Stomach smooth muscle (tissue), 2 donors: ENCODE results near the gene PTPRG.

Experiments used
- H3K27ac ChIP-seq: one replicate; pipeline ENCODE4 v1.7.0; 2013; ENCODE audit warnings: mild to moderate bottlenecking, low read length, inconsistent platforms
- H3K27me3 ChIP-seq, 2 donors: one replicate each; pipeline ENCODE4 v1.7.0; 2013; ENCODE audit warnings: low read length in 2 of 2; ENCODE audit not compliant: insufficient read depth in 2 of 2, control insufficient read depth in 1 of 2
- H3K36me3 ChIP-seq, 2 donors: one replicate each; pipeline ENCODE4 v1.7.0; 2013; ENCODE audit warnings: low read length in 2 of 2; ENCODE audit not compliant: control insufficient read depth in 2 of 2, insufficient read depth in 2 of 2
- H3K4me1 ChIP-seq: one replicate; pipeline ENCODE4 v1.7.0; 2013; ENCODE audit warnings: low read length; ENCODE audit not compliant: control insufficient read depth, insufficient read depth
- H3K4me3 ChIP-seq, 2 donors: one replicate each; pipeline ENCODE4 v1.7.0; 2013; ENCODE audit warnings: low read length in 2 of 2
- H3K9ac ChIP-seq, 2 donors: one replicate each; pipeline ENCODE4 v1.7.0; 2013; ENCODE audit warnings: low read length in 2 of 2, mild to moderate bottlenecking in 1 of 2
- H3K9me3 ChIP-seq, 2 donors: one replicate each; pipeline ENCODE4 v1.7.0; 2013; ENCODE audit warnings: low read length in 2 of 2; ENCODE audit not compliant: control insufficient read depth in 2 of 2
- donor health status: healthy.
- donor health status: Pancreatic carcinoma.

The PTPRG gene

DNA sequence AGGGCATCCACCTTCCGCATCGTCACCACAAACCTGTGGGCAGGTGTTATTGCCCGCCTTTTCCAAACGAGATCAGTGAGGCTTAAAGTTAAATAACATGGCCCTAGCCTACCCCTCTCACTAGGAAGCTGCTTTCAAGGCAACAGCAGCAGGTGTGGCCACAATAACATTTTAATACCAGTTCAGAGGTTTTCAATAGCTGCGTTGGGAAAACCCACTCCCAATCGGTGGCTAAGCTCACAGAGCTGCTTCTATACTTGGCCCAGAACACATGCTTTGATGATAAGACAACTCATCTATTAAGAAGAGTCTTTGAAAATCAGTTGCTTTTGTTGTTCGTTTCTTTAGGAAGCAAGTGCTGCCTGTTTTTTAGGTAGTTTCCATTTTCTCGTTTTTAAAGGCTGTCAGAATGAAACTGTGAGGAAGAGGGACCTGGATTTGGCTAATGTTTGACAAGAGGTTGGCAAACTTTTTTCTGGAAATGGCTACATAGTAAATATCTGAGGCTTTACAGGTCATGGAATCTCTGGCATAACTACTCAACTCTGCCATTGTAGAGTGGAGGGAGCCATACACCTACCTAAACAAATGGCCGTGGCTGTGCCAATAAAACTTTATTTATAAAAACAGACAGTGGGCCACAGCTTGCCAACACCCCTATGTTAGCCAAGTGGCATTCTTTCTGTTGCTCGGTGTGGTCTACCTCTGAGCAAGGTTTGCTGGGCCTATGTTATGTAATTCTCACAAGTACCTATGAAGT lies 632.4 kb downstream of the PTPRG start:
- no peak overlapping the region for H3K27ac ChIP-seq
- no peaks in the 10 kb centered on the region for H3K4me1 ChIP-seq
- H3K9ac ChIP-seq = no peak overlapping the region
- H3K36me3 ChIP-seq = peaks cover 11 to 14% of the 10 kb centered on the region in 2 donors
- no peak overlapping the region for H3K4me3 ChIP-seq
- H3K9me3 ChIP-seq = no peaks in the 10 kb centered on the region
- no peaks in the 10 kb centered on the region for H3K27me3 ChIP-seq

DNA sequence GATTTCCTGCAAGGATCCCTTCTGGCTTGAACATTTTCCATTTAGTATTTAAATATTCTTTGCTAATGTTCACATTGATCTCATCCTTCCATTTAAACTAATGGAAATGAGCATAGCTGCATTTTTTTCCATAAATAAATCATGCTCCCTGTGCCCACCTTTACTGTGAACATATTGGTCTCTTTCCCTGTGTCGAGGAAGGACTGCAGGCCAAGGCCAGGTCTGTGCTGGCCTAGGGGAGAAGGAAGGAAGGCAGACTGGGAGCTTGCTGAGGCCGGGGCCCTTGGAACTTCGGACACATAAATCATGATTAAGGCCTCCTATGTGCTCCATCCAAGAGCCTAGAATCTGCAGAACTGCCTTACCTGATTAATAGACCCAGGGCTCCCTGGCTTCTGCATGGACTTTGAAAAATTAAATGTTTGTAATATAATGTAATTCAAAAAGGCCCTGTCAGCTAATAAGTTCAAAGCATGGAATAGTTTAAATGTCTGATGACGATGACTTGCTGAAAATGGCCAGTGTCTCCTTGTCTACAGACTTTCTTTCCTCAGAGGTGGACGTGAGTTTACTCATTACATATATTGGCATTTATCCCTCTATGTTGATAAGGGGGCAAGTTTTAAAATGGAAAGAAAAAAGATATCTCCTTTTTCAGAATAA lies 636.1 kb downstream of the PTPRG start:
- no peak overlapping the region for H3K9ac ChIP-seq
- H3K27me3 ChIP-seq = no peaks in the 10 kb centered on the region
- peaks cover 8 to 12% of the 10 kb centered on the region in 2 donors for H3K36me3 ChIP-seq
- no peak overlapping the region for H3K4me3 ChIP-seq
- no peaks in the 10 kb centered on the region for H3K9me3 ChIP-seq
- no peak overlapping the region for H3K27ac ChIP-seq
- H3K4me1 ChIP-seq = no peaks in the 10 kb centered on the region

DNA sequence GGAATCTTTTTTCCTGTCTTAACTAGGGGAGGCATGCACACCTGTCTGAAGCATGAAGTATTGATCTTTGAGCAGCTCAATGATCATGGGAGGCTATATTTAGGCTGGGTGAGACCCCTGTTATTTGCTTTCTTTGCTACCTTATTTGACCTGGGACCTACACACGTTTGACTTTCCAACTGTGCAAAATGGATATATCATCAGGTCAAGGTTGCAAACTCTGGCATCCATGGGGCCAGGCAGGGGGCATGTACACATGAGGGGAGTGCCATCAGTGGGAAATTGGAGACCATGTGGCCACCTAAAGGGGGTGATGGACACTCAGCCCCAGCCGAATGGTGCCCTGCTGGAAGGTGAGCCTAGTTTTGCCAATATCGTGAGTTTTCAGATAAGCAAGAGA lies 637.8 kb downstream of the PTPRG start:
- no peak overlapping the region for H3K9ac ChIP-seq
- H3K36me3 ChIP-seq = peaks cover 8 to 14% of the 10 kb centered on the region in 2 donors
- H3K27ac ChIP-seq = no peak overlapping the region
- H3K4me3 ChIP-seq = no peak overlapping the region
- H3K4me1 ChIP-seq = no peaks in the 10 kb centered on the region
- no peaks in the 10 kb centered on the region for H3K27me3 ChIP-seq
- H3K9me3 ChIP-seq = no peaks in the 10 kb centered on the region

DNA sequence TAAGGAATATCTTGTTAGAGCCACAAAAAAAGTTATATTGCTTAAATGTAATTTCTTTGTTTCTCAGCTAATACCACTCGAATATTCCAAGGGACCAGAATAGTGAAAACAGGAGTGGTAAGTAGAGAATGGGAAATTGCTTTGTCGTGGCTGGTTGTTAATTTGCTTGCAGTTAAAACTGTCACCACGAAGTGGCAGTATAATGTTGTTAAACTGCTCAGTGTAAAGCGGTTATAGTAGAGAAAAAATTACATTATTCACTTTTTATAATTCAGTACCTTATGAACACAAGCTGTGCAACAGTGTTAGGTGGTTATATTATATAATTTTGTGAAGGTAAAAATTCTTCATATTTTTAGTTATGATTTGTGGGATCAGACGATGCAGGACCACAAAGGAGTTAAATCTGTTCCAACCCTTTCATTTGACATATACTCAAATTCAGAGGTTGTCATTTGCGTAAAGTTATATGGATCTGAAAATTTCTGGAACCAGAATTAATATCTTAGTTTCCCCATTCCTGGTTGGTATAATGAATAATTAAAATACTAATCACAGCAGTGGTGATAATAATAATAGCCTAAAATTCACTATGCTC lies 640.2 kb downstream of the PTPRG start:
- Histone ChIP-seq H3K27ac (no peak overlapping the region), H3K9me3 (no peaks in the 10 kb centered on the region), H3K9ac (no peak overlapping the region), H3K27me3 (no peaks in the 10 kb centered on the region), H3K4me3 (no peak overlapping the region), H3K4me1 (no peaks in the 10 kb centered on the region), H3K36me3 (peaks cover 3 to 13% of the 10 kb centered on the region in 2 donors)

DNA sequence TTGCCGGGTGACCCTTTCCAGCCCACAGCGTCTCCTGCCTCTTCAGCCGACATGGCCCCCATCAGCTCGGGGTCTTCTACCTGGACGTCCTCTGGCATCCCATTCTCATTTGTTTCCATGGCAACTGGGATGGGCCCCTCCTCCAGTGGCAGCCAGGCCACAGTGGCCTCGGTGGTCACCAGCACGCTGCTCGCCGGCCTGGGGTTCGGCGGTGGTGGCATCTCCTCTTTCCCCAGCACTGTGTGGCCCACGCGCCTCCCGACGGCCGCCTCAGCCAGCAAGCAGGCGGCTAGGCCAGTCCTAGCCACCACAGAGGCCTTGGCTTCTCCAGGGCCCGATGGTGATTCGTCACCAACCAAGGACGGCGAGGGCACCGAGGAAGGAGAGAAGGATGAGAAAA lies 641.8 kb downstream of the PTPRG start:
- Histone ChIP-seq H3K4me1 (no peaks in the 10 kb centered on the region), H3K9me3 (no peaks in the 10 kb centered on the region), H3K27me3 (no peaks in the 10 kb centered on the region), H3K9ac (no peak overlapping the region), H3K27ac (no peak overlapping the region), H3K4me3 (no peak overlapping the region), H3K36me3 (peaks cover 0 to 13% of the 10 kb centered on the region in 2 donors)

DNA sequence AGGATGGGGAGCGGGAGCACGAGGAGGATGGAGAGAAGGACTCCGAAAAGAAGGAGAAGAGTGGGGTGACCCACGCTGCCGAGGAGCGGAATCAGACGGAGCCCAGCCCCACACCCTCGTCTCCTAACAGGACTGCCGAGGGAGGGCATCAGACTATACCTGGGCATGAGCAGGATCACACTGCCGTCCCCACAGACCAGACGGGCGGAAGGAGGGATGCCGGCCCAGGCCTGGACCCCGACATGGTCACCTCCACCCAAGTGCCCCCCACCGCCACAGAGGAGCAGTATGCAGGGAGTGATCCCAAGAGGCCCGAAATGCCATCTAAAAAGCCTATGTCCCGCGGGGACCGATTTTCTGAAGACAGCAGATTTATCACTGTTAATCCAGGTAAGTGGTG lies 642.2 kb downstream of the PTPRG start:
- Histone ChIP-seq H3K9ac (no peak overlapping the region), H3K27me3 (no peaks in the 10 kb centered on the region), H3K9me3 (no peaks in the 10 kb centered on the region), H3K36me3 (peaks cover 0 to 13% of the 10 kb centered on the region in 2 donors), H3K4me3 (no peak overlapping the region), H3K4me1 (peaks cover 1% of the 10 kb centered on the region), H3K27ac (no peak overlapping the region)

DNA sequence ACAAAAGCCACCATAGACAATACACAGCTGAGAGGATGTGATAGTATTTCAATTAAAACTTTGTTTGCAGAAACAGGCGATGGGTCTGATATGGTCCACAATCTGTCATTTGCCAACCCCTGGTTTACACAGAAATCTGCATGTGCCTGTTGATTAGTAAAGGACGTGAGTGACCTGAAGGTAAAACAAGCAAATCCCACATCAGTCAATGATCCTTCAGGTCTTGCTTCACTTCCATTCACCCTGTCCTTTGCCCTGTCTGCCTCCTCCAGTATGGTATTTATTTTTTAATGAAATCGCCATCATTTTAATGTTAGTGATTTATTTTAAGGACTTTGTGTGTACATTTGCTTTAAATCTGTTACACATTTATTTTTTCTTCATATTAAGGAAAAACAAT lies 645.8 kb downstream of the PTPRG start:
- no peak overlapping the region for H3K27ac ChIP-seq
- peaks cover 0 to 9% of the 10 kb centered on the region in 2 donors for H3K36me3 ChIP-seq
- H3K4me1 ChIP-seq = peaks cover 2% of the 10 kb centered on the region
- H3K9me3 ChIP-seq = no peaks in the 10 kb centered on the region
- H3K9ac ChIP-seq = no peak overlapping the region
- no peak overlapping the region for H3K4me3 ChIP-seq
- no peaks in the 10 kb centered on the region for H3K27me3 ChIP-seq

DNA sequence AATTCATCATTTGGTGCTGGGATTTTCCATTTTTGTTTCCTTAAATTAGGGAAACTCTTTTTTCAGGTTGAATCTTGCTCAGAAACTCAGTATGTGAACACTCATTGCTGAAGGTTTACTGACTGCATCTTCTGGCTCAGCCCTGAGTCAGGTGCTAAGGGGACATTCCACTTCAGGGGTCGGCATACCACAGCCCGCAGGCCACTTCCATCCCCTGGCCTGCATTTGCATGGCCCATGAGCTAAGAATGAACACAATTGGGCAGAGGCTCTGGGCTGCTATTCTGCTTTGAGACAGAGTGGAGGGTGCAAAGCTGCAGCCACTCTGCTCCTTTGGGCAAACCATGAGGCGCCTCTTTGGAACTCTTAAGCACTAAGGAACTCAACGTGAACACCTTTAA lies 647.0 kb downstream of the PTPRG start:
- H3K9me3 ChIP-seq = no peaks in the 10 kb centered on the region

DNA sequence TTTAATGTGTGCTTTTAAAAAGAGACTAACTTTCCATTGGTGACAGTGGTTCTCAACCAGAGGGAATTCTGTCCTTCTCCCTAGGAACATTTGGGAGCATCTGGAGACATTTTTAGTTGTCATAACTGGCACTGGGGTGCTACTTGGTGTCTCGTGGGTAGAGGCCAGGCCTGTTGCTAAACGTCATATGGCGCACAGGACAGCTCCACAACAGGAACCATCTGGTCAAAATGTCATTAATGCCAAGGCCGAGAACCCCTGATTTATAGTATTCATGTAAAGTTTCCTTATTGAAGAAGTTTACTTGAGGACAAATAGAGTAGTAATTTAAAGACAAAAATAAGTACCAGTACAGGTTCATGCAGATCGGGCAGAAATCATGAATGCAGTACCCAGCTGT lies 647.7 kb downstream of the PTPRG start:
- no peak overlapping the region for H3K9ac ChIP-seq
- H3K4me1 ChIP-seq = peaks cover 2% of the 10 kb centered on the region
- H3K27me3 ChIP-seq = no peaks in the 10 kb centered on the region
- no peak overlapping the region for H3K27ac ChIP-seq
- no peaks in the 10 kb centered on the region for H3K9me3 ChIP-seq
- H3K4me3 ChIP-seq = no peak overlapping the region
- H3K36me3 ChIP-seq = peaks cover 0 to 2% of the 10 kb centered on the region in 2 donors

More for the DNA sequence above, 647.0 kb downstream of the PTPRG start:
- no peaks in the 10 kb centered on the region for H3K27me3 ChIP-seq
- peaks cover 0 to 6% of the 10 kb centered on the region in 2 donors for H3K36me3 ChIP-seq
- H3K4me1 ChIP-seq = peaks cover 2% of the 10 kb centered on the region
- H3K4me3 ChIP-seq = no peak overlapping the region
- no peak overlapping the region for H3K9ac ChIP-seq
- no peak overlapping the region for H3K27ac ChIP-seq

DNA sequence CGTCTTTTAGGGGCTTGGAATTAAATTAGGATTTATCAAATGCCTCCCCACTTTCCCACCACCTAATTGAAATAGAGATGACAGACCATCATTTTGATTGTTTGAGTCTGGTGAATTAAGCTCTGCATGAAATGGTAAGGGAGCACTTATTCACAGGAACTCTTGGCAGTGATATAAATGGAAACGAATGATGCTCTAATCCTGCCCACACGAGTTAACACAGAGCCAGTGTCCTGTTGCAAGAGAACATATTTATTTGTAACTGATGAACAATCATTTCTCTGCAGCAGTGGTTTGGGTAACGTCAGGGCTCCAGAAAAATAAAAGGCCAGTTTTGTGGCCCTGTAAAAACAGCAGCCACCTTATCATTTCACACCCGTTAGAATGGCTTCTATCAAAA lies 648.6 kb downstream of the PTPRG start:
- no peak overlapping the region for H3K4me3 ChIP-seq
- H3K27ac ChIP-seq = no peak overlapping the region
- H3K4me1 ChIP-seq = peaks cover 2% of the 10 kb centered on the region
- no peak overlapping the region for H3K9ac ChIP-seq
- peaks cover 0 to 2% of the 10 kb centered on the region in 2 donors for H3K36me3 ChIP-seq
- H3K27me3 ChIP-seq = no peaks in the 10 kb centered on the region
- no peaks in the 10 kb centered on the region for H3K9me3 ChIP-seq
